ENCODE data around the gene PURB.
"Not testable (repeated sequence)": the region's sequence is repeated elsewhere in the genome, so short reads cannot be mapped to it uniquely, and the experiment has no call there.

The PURB gene

GRCh38 chr7:44885394-44886317 is at the start of gene PURB:
Gene PURB (minus strand): TSS chr7:44885530. CDS start chr7:44885348, 182 bp downstream.
- DNase-seq: peak; percentile 96

- DNase-seq: no peak
These were observed 49.7 kb upstream of the PURB start for GRCh38 chr7:44935016-44935415.

DNA sequence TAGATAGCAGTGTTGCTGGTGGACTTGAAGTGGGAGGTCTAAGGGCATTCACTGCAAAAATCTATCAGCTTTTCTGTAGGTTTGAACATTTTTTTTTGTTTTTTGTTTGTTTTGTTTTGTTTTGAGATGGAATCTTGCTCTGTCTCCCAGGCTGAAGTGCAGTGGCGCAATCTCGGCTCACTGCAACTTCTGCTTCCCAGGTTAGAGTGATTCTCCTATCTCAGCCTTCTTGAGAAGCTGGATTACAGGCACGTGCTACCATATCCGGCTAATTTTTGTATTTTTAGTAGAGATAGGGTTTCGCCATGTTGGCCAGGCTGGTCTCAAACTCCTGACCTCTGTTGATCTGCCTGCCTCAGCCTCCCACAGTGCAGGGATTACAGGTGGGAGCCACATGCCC is 49.2 kb upstream of the PURB start:
- DNase-seq: not testable (repeated sequence)

DNA sequence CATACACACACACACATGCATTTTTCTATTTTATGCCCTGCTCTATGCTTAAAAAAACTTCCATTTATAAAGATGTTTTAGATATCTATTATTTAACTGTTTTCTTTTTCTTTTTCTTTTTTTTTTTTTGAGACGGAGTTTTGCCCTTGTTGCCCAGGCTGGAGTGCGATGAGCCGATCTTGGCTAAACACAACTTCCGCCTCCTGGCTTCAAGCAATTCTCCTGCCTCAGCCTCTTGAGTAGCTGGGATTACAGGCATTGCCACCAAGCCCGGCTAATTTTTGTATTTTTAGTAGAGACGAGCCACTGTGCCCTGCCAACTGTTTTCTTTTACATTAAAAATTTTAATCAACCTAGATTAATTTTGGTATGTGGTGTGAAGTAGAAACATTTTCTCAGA is 45.6 kb upstream of the PURB start:
- no peak for DNase-seq

- no peak for DNase-seq
These were observed 37.0 kb upstream of the PURB start for GRCh38 chr7:44922351-44922694.

GRCh38 chr7:44921607-44922350 is 36.4 kb upstream of the PURB start:
- peak; percentile 84 for DNase-seq

GRCh38 chr7:44920119-44920518 is 34.8 kb upstream of the PURB start:
- no peak for DNase-seq

GRCh38 chr7:44918029-44918428 is 32.7 kb upstream of the PURB start:
- no peak for DNase-seq

- no peak for DNase-seq
These were observed 32.1 kb upstream of the PURB start for GRCh38 chr7:44917465-44917864.

DNA sequence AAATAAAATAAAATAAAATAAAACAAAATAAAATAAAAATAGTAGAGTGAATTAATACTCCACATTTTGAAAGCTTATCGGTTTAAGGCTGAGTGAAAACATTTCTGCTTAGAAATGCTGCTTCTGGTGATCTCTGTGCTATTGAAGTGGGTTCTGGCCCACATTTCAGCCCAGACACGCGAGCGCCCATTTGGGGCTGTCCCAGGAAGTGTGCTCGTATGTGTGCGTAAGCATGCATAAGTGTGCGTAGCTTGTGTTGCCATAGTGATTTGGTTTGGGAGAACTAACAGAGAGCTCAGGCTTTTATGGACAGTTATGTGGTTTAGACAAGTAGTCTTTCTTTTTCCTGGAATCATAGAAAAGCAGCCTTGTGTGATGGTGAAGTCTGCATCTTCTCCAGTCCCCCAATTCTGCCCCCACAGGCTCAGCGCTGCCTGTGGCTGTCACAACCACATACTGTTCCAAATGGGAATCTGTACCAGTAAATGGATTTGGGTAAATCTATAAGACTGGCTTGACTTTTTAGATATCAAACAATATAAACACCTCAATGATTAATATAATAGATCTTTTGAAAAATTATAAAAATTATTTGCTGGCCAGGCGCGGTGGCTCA is 29.8 kb upstream of the PURB start:
- DNase-seq: no peak

DNA sequence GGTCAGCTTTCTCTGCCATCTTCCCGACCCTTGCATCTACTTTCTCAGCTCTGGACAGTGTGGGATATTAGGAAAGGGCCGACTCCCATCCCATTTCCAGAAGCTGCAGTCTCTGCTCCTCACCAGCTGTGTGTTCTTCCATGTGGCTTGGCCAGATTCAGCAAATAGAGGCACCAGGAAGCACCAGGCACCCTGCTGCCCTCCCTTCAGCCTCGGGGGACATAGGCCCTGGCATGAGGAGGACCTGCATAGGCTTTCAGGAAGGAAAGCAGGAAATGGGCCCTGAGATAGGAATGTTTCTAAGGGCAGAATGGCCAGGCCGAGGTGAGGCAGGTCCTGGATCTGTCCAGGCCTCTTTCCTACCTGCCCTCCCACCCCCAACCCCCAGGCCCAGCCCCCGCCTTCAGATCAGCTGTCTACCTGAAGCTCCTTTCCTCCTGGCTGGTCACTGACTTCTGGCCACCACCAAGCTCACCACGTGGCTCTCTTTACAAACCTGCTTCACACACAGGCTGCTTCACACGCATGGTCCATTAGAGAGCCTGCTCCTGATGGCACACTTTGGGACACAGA is 27.5 kb upstream of the PURB start:
- no peak for DNase-seq

- DNase-seq: no peak
These were observed 26.6 kb upstream of the PURB start for GRCh38 chr7:44911911-44912310.

DNA sequence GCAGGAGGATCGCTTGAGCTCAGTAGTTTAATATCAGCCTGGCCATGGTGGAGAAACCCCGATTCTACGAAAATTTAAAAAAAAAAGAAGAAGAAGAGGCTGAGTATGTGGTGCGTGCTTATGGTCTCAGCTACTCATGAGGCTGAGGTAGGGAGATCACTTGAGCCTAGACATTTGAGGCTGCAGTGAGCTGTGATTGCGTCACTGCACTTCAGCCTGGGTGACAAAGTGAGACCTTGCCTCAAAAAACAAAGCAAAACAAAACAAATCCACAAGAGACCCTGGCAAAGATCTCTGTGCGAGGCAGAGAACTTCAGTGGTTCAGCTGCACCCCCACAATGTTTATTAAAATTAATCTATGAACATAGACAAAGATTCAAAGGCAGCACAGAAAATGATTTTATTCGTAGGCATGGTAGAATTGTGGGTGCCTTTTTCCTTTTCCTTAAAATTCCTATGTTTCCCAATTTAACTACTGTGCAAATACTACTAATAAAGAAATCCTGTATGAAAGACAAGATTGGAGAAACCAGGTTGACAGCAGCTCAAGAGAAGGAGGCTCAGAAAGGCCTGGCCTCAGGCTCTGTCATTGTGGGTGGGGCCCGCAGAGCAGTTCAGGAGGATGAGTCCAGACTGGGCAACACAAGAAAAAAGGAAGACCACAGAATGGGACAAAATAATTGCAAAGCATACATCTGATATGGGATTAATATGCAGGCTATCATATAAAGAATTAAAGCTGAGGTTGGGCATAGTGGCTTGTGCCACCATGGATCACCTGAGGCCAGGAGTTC is 24.5 kb upstream of the PURB start:
- no peak for DNase-seq

- no peak for DNase-seq
These were observed 21.6 kb upstream of the PURB start for GRCh38 chr7:44906965-44907364.

GRCh38 chr7:44905002-44905635 is 19.8 kb upstream of the PURB start:
- no peak for DNase-seq

DNA sequence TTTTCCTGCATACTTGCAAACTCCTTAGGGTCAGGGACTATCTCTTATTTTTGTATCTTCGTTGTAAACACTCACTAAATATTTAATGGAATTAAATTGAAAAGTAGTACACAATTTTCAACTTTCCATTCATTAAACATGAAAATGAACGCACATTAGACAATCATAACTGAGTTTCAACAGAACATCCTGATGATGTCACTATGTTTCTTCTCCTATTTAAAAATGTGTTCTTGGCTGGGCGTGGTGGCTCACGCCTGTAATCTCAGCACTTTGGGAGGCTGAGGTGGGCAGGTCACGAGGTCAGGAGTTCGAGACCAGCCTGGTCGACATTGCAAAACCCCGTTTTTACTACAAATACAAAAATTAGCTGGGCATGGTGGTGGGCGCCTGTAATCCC is 14.1 kb upstream of the PURB start:
- DNase-seq: no peak

DNA sequence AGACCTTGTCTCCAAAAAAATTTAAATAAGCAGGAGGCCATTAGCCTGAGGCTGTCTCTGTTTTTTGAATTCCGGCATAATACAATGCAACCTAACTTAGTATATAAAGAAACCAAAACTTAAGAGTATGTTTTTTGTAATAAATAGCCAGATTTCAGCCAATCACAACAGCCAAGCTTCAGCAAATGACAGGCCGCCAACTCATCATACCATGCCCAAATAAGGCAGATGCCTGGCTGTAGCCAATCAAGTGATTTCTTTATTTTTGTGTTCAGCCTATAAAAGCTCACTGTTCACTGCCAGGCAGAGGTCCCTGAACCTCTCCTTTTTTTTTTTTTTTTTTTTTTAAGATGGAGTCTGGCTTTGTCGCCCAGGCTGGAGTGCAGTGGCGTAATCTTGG is 12.7 kb upstream of the PURB start:
- DNase-seq: no peak

DNA sequence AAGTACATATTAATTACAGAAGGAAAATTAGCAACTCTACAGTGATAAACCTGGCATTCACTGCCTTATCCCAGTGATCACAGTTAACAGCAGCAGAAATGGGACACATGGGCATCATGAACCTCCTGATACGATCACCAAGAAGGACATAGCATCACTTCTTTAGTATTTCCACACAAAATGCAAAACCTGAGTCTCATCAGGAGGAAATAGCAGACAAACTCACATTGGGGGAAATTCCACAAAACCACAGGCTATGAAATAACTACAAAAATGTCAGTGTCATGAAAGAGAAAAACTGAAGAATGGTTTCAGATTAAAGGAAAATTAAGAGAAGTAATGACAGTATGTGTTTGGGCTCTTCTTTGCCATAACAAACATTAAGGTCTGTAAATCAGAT is 12.0 kb upstream of the PURB start:
- DNase-seq: no peak

GRCh38 chr7:44894888-44895580 is 9.7 kb upstream of the PURB start:
- DNase-seq: peak; percentile 64

GRCh38 chr7:44893710-44894234 is 8.4 kb upstream of the PURB start:
- no peak for DNase-seq

DNA sequence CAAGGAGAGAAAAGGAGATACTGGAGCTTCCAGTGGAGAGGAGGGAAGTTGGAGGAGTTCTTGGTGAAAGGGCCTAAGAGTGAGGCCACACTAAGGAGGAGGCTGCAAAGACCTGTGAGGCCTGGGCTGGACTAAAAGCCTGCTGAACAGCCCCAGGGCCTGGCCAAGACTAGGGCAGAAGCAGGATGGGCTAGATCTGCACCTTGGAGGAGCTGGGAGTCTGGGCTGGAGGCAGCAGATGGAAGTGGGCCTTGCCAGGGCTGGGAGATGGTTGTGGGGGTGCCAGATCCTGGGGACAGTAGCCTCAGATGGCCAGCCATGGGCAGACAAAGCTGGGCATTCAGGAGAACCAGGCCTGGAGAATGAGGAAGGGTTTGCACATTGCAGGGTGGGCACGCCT is 6.5 kb upstream of the PURB start:
- no peak for DNase-seq

Measured in right forelimb (tissue), 1 donor.